Stimulated activated CD8-positive, alpha-beta memory T cell treated with anti-CD3 and anti-CD28 coated beads, Interleukin-15, amount 100 ng/mL, for 48 hours (primary cell): ENCODE measurements around the gene NPSR1.
"Not testable (repeated sequence)": the region's sequence is repeated elsewhere in the genome, so short reads cannot be mapped to it uniquely, and the experiment has no call there.

Experiments
- DNase-seq, 2 donors: peaks; one replicate each; pipeline ENCODE4 v3.0.0-alpha.2; 2020; ENCODE audit warnings: low read depth in 2 of 2

The NPSR1 gene

DNA sequence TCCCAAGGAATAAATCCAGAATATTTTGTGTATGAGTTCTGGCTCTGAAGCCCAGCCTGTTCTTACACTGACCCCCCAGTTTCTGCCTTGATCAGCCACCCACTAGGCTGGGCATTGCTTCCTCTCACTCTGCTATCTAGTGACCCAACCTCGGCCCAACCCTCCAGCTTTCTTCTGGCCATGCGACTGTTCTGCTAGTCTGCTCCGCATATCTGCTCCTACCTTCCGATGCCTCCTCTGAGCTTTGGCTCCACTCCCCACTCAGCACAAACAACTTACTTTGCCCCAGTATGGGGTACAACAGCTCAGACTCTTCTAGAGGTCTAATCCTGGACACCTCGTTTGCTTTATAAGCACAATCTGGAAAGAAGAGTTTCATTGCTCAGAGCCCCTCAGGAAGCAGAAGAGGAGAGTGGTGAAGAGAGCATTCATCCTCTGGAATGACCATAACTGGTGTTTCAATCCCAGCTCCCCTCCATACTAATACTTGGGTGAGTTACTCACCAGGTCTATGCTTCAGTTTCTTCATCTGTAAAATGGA is 99.6 kb downstream of the NPSR1 start:
- no peak for DNase-seq

GRCh38 chr7:34758111-34758601 is 100.1 kb downstream of the NPSR1 start:
- no peak for DNase-seq

DNA sequence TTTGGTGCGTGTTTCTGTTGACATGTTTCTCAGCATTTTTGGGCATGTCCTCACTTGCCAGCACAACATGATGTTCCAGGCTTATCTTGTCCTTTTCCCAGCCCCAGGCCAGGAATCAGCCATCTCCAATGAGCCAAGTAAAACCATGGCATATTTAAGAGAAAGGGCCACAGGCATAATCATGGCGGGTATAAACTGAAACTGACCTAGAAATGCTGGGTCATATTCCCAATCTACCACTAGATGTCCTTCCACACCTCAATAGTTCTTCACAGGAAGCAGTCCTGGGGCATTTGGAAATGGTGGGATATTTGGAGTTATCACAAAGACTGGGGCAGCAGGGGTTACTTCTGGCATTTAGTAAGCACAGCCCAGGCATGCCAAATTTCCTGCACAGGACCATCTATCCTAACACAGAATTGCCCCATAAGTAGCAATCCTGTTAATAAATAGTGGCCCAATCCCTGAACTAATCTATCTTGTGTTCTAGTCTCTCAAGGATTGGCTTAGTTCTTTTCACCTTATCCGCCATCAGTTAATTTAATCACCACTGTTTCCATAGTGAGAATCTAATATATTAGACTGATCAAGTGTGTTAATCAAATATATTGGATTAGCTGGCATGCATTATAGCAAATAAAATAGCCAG is 101.6 kb downstream of the NPSR1 start:
- DNase-seq = no peak

DNA sequence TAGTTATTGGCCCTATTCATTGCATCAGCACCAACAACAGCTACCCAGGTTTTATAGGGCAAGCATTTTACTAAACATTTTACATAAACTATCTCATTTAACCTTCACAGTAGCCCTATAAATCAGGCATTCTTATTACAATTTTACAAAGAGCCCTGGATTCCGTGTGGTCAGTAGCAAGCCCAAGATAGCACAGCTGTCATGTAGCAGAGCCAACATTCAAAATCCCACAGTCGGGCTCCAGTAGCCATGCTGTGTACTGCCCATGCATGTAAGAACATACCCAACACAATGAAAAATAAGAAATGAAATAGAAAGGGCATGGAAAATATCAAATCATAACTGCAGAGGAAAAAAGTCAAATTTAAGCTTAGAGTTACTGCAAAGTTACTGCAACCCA is 102.3 kb downstream of the NPSR1 start:
- no peak for DNase-seq

GRCh38 chr7:34761206-34761605 is 103.2 kb downstream of the NPSR1 start:
- DNase-seq = no peak

DNA sequence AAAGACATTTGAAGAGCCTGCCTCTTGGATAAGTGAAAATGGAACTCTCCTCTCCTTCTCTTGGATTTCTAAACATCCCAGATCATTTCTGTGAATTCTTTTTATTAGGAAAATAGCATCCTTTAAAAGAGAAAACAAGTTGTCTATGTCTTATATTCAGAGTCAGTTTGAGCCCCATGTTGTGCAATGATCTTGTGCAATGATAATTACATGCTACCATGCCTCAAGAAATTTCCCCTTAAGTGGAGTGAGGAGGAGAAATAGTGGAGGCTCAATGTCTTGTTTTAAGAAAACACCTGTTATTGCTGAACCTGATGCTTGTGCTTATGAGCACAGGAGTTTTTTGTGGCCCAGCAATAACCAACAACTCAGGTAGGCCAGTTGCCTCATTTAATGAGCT is 103.6 kb downstream of the NPSR1 start:
- no peak for DNase-seq

DNA sequence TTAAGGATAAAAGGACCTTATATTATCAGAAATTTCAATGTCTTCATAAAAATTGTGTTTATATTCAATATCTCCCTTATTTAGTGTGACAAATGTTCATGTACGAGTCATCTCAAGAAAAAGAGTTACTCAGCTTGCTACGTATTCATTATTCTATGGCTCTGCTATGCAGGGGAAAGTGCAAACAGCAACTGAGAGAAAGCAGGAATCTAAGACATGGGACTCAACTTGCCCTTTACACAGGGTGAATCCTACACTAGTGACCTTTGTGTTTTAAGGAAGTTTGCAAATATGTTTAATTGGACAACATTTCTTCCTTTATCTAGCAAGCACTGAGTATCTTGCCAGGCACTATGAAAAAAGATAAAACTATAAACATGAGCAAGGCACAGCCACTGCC is 104.7 kb downstream of the NPSR1 start:
- DNase-seq = no peak

- no peak for DNase-seq
Measured at GRCh38 chr7:34772296-34772938, 114.4 kb downstream of the NPSR1 start.

GRCh38 chr7:34776748-34777358 is 118.8 kb downstream of the NPSR1 start:
- no peak for DNase-seq

- no peak for DNase-seq
Measured at GRCh38 chr7:34780546-34780945, 122.5 kb downstream of the NPSR1 start.

DNA sequence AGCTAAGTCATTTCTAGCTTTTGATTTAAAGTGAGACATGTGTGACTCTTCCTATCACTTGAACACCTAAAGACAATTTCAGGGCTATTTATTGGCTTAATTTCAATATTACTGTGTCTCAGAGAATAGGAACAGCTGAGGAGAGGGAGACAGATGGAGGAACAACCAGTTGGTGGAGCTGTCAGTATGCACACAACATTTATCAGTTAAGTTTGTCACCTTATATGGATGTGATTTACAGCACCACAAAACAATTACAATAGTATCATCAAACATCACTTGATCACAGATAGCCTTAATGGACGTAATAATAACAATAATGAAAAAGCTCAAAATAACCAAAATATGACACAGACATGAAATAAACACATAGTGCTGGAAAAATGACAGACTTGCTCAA is 129.6 kb downstream of the NPSR1 start:
- no peak for DNase-seq

- DNase-seq = no peak
Measured at GRCh38 chr7:34806831-34807230, 148.8 kb downstream of the NPSR1 start.

DNA sequence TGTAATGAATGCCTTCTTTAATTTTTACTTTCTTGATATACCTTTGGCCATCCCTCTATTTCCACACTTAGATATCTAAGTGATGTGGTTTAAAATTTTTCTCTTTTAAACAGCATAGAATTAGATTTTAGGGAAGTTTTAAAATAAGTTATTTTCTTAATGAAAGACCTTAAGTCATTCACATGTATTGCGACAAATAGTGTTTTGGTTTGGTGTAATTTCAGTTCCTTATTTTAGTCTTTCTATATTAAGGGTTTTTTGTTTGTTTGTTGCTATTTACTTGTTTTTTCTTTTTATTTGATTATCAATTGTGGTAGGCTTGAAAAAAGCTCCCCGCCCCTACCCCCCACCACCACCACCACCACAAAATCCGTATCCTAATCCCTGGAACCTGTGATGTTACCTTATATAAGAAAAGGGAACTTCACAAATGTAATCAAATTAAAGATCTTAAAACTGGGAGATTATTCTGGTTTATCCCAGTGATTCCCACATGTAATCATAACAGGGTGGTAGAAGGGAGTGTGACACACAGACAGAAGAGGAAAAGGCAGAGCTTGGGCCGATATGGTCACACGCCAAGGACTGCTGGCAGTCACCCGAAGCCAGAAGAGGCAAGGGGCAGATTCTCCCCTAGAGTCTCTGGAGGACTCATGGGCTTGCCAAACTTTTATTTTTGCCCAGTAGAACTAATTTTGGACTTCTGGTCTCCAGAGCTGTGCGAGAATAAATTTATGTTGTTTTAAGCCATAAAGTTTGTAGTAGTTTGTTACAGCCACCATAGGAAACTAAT is 149.7 kb downstream of the NPSR1 start:
- DNase-seq = no peak

DNA sequence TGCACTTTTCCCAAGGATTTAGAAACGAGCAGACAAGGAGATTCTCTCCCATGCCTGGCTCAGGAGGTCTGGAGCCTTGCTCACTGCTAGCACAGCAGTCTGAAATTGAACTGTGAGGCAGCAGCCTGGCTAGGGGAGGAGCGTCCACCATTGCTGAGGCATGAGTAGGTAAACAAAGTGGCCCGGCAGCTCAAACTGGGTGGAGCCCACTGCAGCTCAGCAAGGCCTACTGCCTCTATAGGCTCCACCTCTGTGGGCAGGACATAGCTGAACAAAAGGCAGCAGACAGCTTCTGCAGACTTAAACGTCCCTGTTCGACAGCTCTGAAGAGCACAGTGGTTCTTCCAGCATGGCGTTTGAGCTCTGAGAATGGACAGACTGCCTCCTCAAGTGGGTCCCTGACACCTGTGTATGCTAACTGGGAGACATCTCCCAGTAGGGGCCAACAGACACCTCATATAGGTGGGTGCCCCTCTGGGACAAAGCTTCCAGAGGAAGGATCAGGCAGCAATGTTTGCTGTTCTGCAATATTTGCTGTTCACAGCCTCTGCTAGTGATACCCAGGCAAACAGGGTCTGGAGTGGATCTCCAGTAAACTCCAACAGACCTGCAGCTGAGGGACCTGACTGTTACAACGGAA is 156.3 kb downstream of the NPSR1 start:
- DNase-seq = not testable (repeated sequence)

DNA sequence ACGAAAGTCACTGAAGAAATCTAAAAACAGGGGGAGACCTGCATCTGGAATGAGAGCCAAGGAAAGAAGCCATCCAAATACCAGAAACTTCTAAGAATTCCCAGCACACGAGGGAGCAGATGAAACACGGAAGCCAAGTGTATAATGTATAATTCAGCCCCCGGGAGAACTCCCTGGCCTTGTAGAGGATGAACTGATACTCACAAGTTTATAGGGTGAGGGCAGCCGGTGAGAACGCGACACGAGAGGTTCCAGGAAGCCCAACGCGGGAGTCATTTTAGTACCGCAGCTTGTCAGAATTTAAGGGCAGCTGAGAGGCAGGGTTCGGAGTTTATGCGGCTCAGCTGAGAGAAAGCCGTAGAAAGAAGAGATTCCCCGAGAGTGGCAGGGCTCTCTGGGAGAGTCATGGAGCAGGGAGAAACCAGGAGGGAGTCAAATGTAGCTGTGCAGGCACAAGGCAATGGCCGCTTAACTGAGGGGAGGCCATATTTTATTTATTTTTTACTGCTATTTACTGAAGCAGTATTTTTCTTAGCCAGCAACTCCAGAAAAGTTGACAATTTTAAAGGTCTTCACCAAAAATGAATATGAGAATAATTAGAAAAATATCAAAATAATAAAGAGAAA is 164.0 kb downstream of the NPSR1 start:
- DNase-seq = no peak

DNA sequence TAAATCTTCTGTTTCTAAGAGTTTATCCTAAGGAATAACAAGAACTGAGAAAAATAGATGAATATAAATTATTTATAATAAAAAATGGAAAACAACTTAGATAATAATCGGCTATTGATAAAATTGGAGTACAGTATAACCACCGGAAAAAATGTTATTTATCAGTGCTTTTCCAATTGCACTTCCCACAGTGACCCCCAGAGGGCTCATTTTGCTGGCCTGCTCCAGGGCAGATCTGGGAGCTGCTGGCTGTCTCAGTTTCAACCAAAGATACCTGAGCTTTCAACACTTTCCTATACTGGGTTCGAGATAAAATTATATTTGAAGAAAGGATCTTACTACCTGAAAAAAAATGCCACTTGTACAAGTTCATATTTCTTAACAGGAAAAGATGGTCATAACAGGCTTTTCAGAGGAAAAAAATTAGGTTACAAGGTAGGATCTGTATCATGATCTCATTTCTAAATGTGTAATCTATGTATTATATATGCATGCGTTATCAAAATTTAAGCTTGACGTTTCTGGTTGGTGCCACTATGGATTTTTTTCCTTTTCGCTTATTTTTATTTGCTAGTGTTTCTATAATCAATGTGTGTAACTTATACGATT is 165.7 kb downstream of the NPSR1 start:
- peak; percentile 14 to 19 for DNase-seq

- no peak for DNase-seq
Measured at GRCh38 chr7:34825221-34825620, 167.2 kb downstream of the NPSR1 start.

GRCh38 chr7:34830390-34830789 is 172.4 kb downstream of the NPSR1 start:
- no peak for DNase-seq

- no peak for DNase-seq
Measured at GRCh38 chr7:34831436-34831835, 173.4 kb downstream of the NPSR1 start.

DNA sequence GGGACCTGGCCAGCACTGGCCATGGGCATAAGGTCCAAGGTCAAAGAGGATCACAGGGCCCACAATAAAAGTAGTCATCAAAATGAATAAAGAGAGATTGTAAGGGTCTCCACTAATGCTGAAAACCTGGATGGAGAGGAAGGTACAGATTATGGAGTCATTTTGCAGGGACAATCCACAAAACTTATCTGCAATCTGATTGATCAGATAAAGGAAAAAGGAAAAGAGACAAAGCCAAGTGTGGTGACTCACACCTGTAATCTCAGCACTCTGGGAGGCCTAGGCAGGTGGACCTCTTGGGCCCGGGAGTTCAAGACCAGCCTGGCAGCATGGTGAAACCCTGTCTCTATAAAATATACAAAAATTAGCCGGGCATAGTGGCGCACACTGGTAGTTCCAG is 174.0 kb downstream of the NPSR1 start:
- DNase-seq = no peak
